Keratinocyte (primary cell): ENCODE results near the gene USP6. TPM values are rescaled to one million over a fixed set of nuclear protein-coding genes. Genes with fewer than 3 reads are reported as not detected.

ENCODE experiments used
- DNase-seq: peaks from one replicate; pipeline ENCODE4 v3.0.0-alpha.2; 2011; ENCODE audit warnings: low read depth, missing footprints, low spot score
- FAIRE-seq: peaks from 2 replicates; lab custom pipeline; 2011; peaks lifted over from hg19 to GRCh38; lab: Jason Lieb, UNC
- H2AFZ ChIP-seq: 2 replicates; pipeline ENCODE4 v1.6.0; 2012; ENCODE audit warnings: low read length, control low read depth, inconsistent platforms; ENCODE audit not compliant: control insufficient read depth
- H3K27ac ChIP-seq: 2 replicates; pipeline ENCODE4 v1.5.1; 2011; ENCODE audit warnings: low read length; ENCODE audit not compliant: control insufficient read depth, insufficient read depth
- H3K27me3 ChIP-seq: 3 replicates; pipeline ENCODE4 v1.6.0; 2011; ENCODE audit warnings: low read length; ENCODE audit not compliant: control insufficient read depth, insufficient read depth; ENCODE audit errors: extremely low read depth
- H3K36me3 ChIP-seq, 2 experiments: 2 replicates in 1 of 2; 3 replicates in 1 of 2; pipeline ENCODE4 v1.5.1; 2011; ENCODE audit warnings: low read length in 2 of 2, mild to moderate bottlenecking in 1 of 2; ENCODE audit not compliant: control insufficient read depth in 2 of 2, insufficient read depth in 2 of 2; ENCODE audit errors: extremely low read depth in 1 of 2
- H3K4me1 ChIP-seq: 3 replicates; pipeline ENCODE4 v1.5.1; 2011; ENCODE audit warnings: low read length; ENCODE audit not compliant: control insufficient read depth, insufficient read depth; ENCODE audit errors: extremely low read depth
- H3K4me2 ChIP-seq: 3 replicates; pipeline ENCODE4 v1.6.0; 2011; ENCODE audit warnings: low read depth, low read length; ENCODE audit not compliant: control insufficient read depth, insufficient read depth; ENCODE audit errors: extremely low read depth
- H3K4me3 ChIP-seq, 3 experiments: fragments of 200-600 bp in 1 of 3; sonication (generic) in 1 of 3; 2 replicates in 2 of 3; 3 replicates in 1 of 3; pipeline ENCODE4 v1.5.1; 2011 to 2016; ENCODE audit warnings: low read length in 3 of 3, mild to moderate bottlenecking in 3 of 3, control low read depth in 2 of 3, inconsistent platforms in 1 of 3, low read depth in 1 of 3, mixed read lengths in 1 of 3, mixed run types in 1 of 3, moderate library complexity in 1 of 3; ENCODE audit not compliant: control insufficient read depth in 2 of 3, insufficient read depth in 2 of 3; ENCODE audit errors: extremely low read depth in 1 of 3
- H3K79me2 ChIP-seq: 2 replicates; pipeline ENCODE4 v1.6.0; 2012; ENCODE audit warnings: low read length; ENCODE audit not compliant: control insufficient read depth, insufficient read depth
- H3K9ac ChIP-seq: 3 replicates; pipeline ENCODE4 v1.6.0; 2011; ENCODE audit warnings: low read length; ENCODE audit not compliant: control insufficient read depth, insufficient read depth; ENCODE audit errors: extremely low read depth
- H3K9me1 ChIP-seq: 3 replicates; pipeline ENCODE4 v1.6.0; 2011; ENCODE audit warnings: low read length; ENCODE audit not compliant: control insufficient read depth, insufficient read depth; ENCODE audit errors: extremely low read depth
- H3K9me3 ChIP-seq: 2 replicates; pipeline ENCODE4 v1.5.1; 2012; ENCODE audit warnings: low read depth, low read length; ENCODE audit not compliant: control insufficient read depth
- H4K20me1 ChIP-seq: 3 replicates; pipeline ENCODE4 v1.6.0; 2011; ENCODE audit warnings: low read length; ENCODE audit not compliant: control insufficient read depth, insufficient read depth; ENCODE audit errors: extremely low read depth
- CTCF ChIP-seq, 3 experiments: IDR thresholded peaks in 1 of 3; conservative IDR thresholded peaks in 1 of 3; optimal IDR thresholded peaks in 1 of 3; 2 replicates in 2 of 3; 3 replicates in 1 of 3; pipeline versions ENCODE3 to v1.5.1; 2011; ENCODE audit warnings: low read length in 3 of 3, mild to moderate bottlenecking in 3 of 3, moderate library complexity in 2 of 3, control low read depth in 1 of 3, inconsistent platforms in 1 of 3; ENCODE audit not compliant: insufficient read depth in 2 of 3; ENCODE audit errors: extremely low read depth in 1 of 3
- EZH2 ChIP-seq: IDR thresholded peaks from one replicate; pipeline ENCODE4 v1.6.1; 2012; ENCODE audit warnings: inconsistent platforms, mild to moderate bottlenecking, low read length, moderate library complexity
- dilution Hi-C: fragments of 300-500 bp; cut with MboI; formaldehyde crosslinking; loops from one replicate; pipeline ENCODE4 v1.7.0; 2020; ENCODE audit warnings: low sequenced_read_pairs; ENCODE audit not compliant: extremely low pct_ligation_motif_present
- polyA plus RNA-seq, 5 experiments: library from polyadenylated mRNA; depleted of rRNA in 3 of 5; stranded (reverse) in 3 of 5; stranded (forward) in 1 of 5; unstranded in 1 of 5; fragments of >200 nt; gene quantifications; 1 replicate in 1 of 5; 2 replicates in 3 of 5; 3 replicates in 1 of 5; pipeline versions ENCODE4 v1.2.1 to v1.2.3, GENCODE V29; 2011 to 2012; ENCODE audit warnings: missing spikeins in 2 of 5, low read depth in 1 of 5, low replicate concordance in 1 of 5

The USP6 gene
- polyA plus RNA-seq, 1 donor (not counting 4 experiments of a cell fraction or from before 2014, with no cell fraction given) = not detected

GRCh38 chr17:5210091-5210490 is 94.3 kb downstream of the USP6 start:
- Histone ChIP-seq H3K27me3 (no peaks in the 10 kb centered on the region), H3K4me2 (no peak overlapping the region), H3K36me3 (peaks cover 0 to 3% of the 10 kb centered on the region in 2 experiments), H3K4me1 (no peaks in the 10 kb centered on the region), H3K79me2 (no peaks in the 10 kb centered on the region), H3K9me1 (peaks cover 2% of the 10 kb centered on the region), H3K27ac (no peak overlapping the region), H4K20me1 (no peaks in the 10 kb centered on the region), H3K9me3 (no peaks in the 10 kb centered on the region), H2AFZ (no peak overlapping the region), H3K4me3 (no peak overlapping the region), H3K9ac (no peak overlapping the region)
- dilution Hi-C loops = no loop called here
- FAIRE-seq = no peak
- DNase-seq = no peak
- TF ChIP-seq EZH2 = no peak
- no peak for TF ChIP-seq CTCF (optimal IDR thresholded peaks at IDR 0.05 in 1 of 3, IDR thresholded peaks at IDR 0.05 in 1 of 3, conservative IDR thresholded peaks at IDR 0.05 in 1 of 3; ENCODE audit: extremely low read depth in 1 of 3, insufficient read depth in 2 of 3, low read length in 3 of 3)

GRCh38 chr17:5210614-5211252 is 94.9 kb downstream of the USP6 start:
- Histone ChIP-seq H4K20me1 (no peaks in the 10 kb centered on the region), H3K36me3 (peaks cover 0 to 3% of the 10 kb centered on the region in 2 experiments), H3K27ac (no peak overlapping the region), H3K4me2 (no peak overlapping the region), H3K4me3 (no peak overlapping the region), H3K79me2 (no peaks in the 10 kb centered on the region), H3K9me3 (no peaks in the 10 kb centered on the region), H3K4me1 (no peaks in the 10 kb centered on the region), H2AFZ (no peak overlapping the region), H3K9ac (no peak overlapping the region), H3K9me1 (peaks cover 2% of the 10 kb centered on the region), H3K27me3 (no peaks in the 10 kb centered on the region)
- DNase-seq = no peak
- FAIRE-seq = no peak
- TF ChIP-seq CTCF (optimal IDR thresholded peaks at IDR 0.05 in 1 of 3, IDR thresholded peaks at IDR 0.05 in 1 of 3, conservative IDR thresholded peaks at IDR 0.05 in 1 of 3; ENCODE audit: extremely low read depth in 1 of 3, insufficient read depth in 2 of 3, low read length in 3 of 3) = no peak
- no peak for TF ChIP-seq EZH2
- dilution Hi-C loops = no loop called here
